PC-9 (cell line): Measurements from ENCODE around the gene GLB1L. TPM values are rescaled to one million over a fixed set of nuclear protein-coding genes. Genes with fewer than 3 reads are reported as not detected.

ENCODE experiments used
- BruUV-seq: library from RNA; stranded (reverse); fragments of 400-500 nt; replicated peaks from 2 replicates; lab custom pipeline; 2021; lab: Mats Ljungman, UMichigan
- CTCF ChIA-PET: fragments of 300-600 bp; sonication (Branson Sonifier 250); formaldehyde crosslinking; loops from one replicate; lab custom pipeline; 2022; ENCODE audit warnings: antibody characterized with exemption; lab: Charles Lee
- POLR2A ChIA-PET: fragments of 300-600 bp; sonication (Branson Sonifier 250); formaldehyde crosslinking; loops from one replicate; lab custom pipeline; 2022; ENCODE audit warnings: antibody characterized with exemption; ENCODE audit not compliant: unreplicated experiment; lab: Charles Lee
- DNase-seq, 2 experiments: peaks; one replicate each; pipeline versions ENCODE4 v3.0.0 to v3.0.0-alpha.2; 2015 to 2022; ENCODE audit warnings: mixed read lengths in 1 of 2
- H2AFZ ChIP-seq: fragments of 200-600 bp; sonication (generic); 2 replicates; pipeline ENCODE4 v1.8.1; 2017; ENCODE audit warnings: antibody characterized with exemption
- H3F3A ChIP-seq: fragments of 200-600 bp; sonication (generic); 2 replicates; pipeline ENCODE4 v1.8.1; 2017; ENCODE audit warnings: antibody characterized with exemption, mild to moderate bottlenecking, low read depth; ENCODE audit not compliant: insufficient read depth
- H3K27ac ChIP-seq: fragments of 200-600 bp; sonication (generic); 2 replicates; pipeline ENCODE4 v1.6.1; 2016; ENCODE audit warnings: mixed run types
- H3K27me3 ChIP-seq: fragments of 200-600 bp; sonication (generic); 2 replicates; pipeline ENCODE4 v1.6.1; 2016; ENCODE audit warnings: low read depth, mixed run types; ENCODE audit not compliant: insufficient read depth
- H3K36me3 ChIP-seq: fragments of 200-600 bp; sonication (generic); 2 replicates; pipeline ENCODE4 v1.6.1; 2016; ENCODE audit warnings: low read depth, mixed run types
- H3K4me1 ChIP-seq: fragments of 200-600 bp; sonication (generic); replicated peaks from 2 replicates; pipeline ENCODE4 v1.6.1; 2016; ENCODE audit warnings: mixed run types; ENCODE audit not compliant: insufficient read depth
- H3K4me2 ChIP-seq: fragments of 200-600 bp; sonication (generic); 2 replicates; pipeline ENCODE4 v1.6.1; 2017; ENCODE audit warnings: mixed run types
- H3K4me3 ChIP-seq: fragments of 200-600 bp; sonication (generic); 2 replicates; pipeline ENCODE4 v1.6.1; 2016; ENCODE audit warnings: mixed run types
- H3K79me2 ChIP-seq: fragments of 200-600 bp; sonication (generic); 2 replicates; pipeline ENCODE4 v1.6.1; 2017; ENCODE audit warnings: low read depth, mixed run types
- H3K9me2 ChIP-seq: fragments of 200-600 bp; sonication (generic); 2 replicates; pipeline ENCODE4 v1.8.1; 2017; ENCODE audit warnings: mild to moderate bottlenecking; ENCODE audit not compliant: insufficient read depth
- H3K9me3 ChIP-seq: fragments of 200-600 bp; sonication (generic); 2 replicates; pipeline ENCODE4 v1.8.1; 2016; ENCODE audit warnings: low read depth; ENCODE audit not compliant: insufficient read depth
- H4K20me1 ChIP-seq: fragments of 200-600 bp; sonication (generic); 2 replicates; pipeline ENCODE4 v1.8.1; 2017; ENCODE audit not compliant: insufficient read depth
- EZH2 ChIP-seq: fragments of 200-600 bp; sonication (generic); IDR thresholded peaks from 2 replicates; pipeline ENCODE4 v1.8.0; 2017; ENCODE audit warnings: antibody characterized with exemption, low read depth
- intact Hi-C: fragments of 100-400 bp; cut with micrococcal nuclease; formaldehyde crosslinking; loops from one replicate; pipeline ENCODE4 v1.10.0; 2022; ENCODE audit not compliant: unreplicated experiment
- total RNA-seq: library from RNA; stranded (reverse); gene quantifications from 2 replicates; pipeline ENCODE4 v1.2.3, GENCODE V29; 2021
- TF ChIP-seq, protein P1 (sequence below): fragments of 200-600 bp; sonication (generic); conservative IDR thresholded peaks from 2 replicates; pipeline ENCODE4 v1.6.1; 2017; ENCODE audit warnings: mixed run types, antibody characterized with exemption, mild to moderate bottlenecking, moderate library complexity

Gene GLB1L
- total RNA-seq, 1 experiment from 2014 or later = 10.8 TPM

DNA sequence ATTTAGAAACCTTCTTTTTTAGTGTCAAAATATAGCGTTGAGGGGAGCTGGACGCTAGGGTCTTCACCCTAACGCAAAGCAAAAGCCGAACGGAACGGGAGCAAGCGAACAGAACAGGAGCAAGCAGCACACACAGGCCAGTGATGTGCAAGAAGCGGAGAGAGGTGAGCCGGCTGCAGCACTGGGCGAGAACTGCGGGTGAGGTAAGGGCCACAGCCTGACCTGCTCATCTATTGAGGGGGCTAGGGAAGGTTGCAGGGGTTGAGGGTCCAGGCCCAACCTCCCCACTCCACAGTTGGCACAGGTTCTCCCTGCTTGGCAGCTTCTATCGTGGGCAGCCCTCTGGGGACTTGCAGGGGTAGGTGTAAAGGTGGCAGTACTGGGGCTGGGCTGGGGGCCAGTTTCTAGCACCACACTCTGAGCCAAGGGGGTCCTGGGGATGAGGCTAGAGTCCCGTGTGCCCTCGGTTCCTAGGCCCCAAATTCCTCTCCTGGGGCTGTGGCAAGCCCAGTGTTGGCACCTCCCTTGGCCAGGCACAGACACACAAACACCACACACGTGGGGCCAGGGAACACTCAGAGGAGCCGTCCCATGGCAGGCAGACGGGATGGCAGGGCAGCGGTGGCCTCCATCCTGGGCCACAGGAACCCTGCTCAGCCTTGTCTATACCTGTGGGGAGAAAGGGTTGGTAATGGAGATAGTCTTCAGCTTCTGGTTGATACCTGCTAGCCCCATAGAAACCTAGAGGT, 25.3 kb downstream of the GLB1L start:
- H3K36me3 ChIP-seq = no peaks in the 10 kb centered on the region
- no peak overlapping the region for H3K4me2 ChIP-seq
- no peak overlapping the region for H2AFZ ChIP-seq
- peaks cover 16% of the 10 kb centered on the region; the same call in 1 of the 2 replicates for H3F3A ChIP-seq
- BruUV-seq = no TSS peak
- H3K27me3 ChIP-seq = no peaks in the 10 kb centered on the region
- TF ChIP-seq EZH2 = no peak
- TF ChIP-seq, protein P1, sequence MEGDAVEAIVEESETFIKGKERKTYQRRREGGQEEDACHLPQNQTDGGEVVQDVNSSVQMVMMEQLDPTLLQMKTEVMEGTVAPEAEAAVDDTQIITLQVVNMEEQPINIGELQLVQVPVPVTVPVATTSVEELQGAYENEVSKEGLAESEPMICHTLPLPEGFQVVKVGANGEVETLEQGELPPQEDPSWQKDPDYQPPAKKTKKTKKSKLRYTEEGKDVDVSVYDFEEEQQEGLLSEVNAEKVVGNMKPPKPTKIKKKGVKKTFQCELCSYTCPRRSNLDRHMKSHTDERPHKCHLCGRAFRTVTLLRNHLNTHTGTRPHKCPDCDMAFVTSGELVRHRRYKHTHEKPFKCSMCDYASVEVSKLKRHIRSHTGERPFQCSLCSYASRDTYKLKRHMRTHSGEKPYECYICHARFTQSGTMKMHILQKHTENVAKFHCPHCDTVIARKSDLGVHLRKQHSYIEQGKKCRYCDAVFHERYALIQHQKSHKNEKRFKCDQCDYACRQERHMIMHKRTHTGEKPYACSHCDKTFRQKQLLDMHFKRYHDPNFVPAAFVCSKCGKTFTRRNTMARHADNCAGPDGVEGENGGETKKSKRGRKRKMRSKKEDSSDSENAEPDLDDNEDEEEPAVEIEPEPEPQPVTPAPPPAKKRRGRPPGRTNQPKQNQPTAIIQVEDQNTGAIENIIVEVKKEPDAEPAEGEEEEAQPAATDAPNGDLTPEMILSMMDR = no peak
- no peak overlapping the region for H3K4me3 ChIP-seq
- H4K20me1 ChIP-seq = no peaks in the 10 kb centered on the region
- H3K79me2 ChIP-seq = peaks cover 7% of the 10 kb centered on the region
- ChIA-PET POLR2A (no interaction called here), CTCF (no interaction called here)
- DNase-seq = no peak
- H3K27ac ChIP-seq = no peak overlapping the region
- H3K9me2 ChIP-seq = no peaks in the 10 kb centered on the region
- H3K9me3 ChIP-seq = no peaks in the 10 kb centered on the region
- peaks cover 13% of the 10 kb centered on the region for H3K4me1 ChIP-seq
- intact Hi-C loops = loop anchor here (1.0 to 2.0 kb wide), 2 partner anchors 9 to 59 kb away; partner anchors contain the start of genes ANKZF1, ATG9A and NHEJ1

DNA sequence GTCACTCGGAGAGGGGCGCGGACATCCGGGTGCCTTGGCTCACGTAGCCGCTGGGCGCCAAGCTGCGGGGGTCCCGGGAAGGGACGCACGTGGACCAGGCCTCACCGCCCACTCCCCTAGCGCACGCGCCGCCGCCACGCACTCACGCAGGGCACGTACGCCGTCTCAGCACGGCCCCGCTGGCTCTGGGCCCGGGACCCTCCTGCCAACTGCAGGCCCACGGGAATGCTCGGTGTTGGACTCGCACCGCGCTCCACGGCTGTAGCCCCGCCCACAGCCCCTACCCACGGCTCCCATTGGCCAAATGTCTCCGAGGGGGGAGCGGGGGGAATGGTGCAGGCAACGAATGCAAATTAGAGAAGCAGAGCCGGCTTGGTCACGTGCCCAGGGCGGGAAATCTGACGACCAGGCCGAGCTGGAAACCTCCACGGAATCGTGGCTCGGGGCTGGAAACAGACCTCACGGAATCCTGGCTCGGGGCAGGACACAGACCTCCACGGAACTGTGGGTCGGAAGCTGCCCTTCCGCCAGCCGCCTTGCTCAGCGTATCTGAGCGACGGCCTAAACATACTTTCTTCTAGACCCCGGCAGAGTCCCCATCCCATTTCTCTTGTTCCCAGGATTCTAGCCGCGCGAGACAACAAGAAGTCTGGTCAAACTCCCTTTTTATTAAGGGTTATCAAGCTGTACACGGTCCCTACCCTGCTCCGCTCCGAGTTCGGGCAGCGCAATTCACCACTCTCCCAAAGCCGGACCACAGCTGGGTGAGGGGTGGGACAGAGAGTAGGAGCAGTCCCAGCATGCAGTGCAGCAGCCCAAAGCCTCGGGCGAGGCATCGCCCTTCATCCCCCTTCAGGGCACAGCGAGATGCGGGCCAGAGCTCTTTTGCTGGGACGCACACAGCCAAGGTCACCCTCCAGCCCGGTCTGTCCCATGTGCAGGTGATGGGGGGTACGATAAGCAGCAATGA, 26.2 kb downstream of the GLB1L start, which contains the start of gene ABCB6:
TSS of gene ABCB6 (minus strand) at position 227 of the 970 bp plus-strand sequence. CDS start 285 bp downstream, outside the sequence.
- ChIA-PET POLR2A (interaction anchor here (0.6 to 0.7 kb wide), 5 partner anchors 21 to 188 kb away, joined by 3 to 12 read pairs (median 4); no protein-coding TSS in a partner anchor), CTCF (interaction anchor here (0.7 kb wide), 1 partner anchor 42 kb away, joined by 5 read pairs; the partner anchor contains the start of gene CNPPD1)
- peak within 1 kb of the TSS; percentile 91 for H3K4me2 ChIP-seq
- DNase-seq = peak; percentile 67 to 91
- no peaks in the 10 kb centered on the region for H3K9me3 ChIP-seq
- no TSS peak for BruUV-seq
- peaks cover 7% of the 10 kb centered on the region for H3K79me2 ChIP-seq
- peaks cover 13% of the 10 kb centered on the region for H3K4me1 ChIP-seq
- peak within 1 kb of the TSS; percentile 64 for H3K4me3 ChIP-seq
- TF ChIP-seq EZH2 = no peak
- TF ChIP-seq, protein P1 = no peak
- no peaks in the 10 kb centered on the region for H3K36me3 ChIP-seq
- no peaks in the 10 kb centered on the region for H4K20me1 ChIP-seq
- intact Hi-C loops = loop anchor here (1.0 to 2.0 kb wide), 6 partner anchors 10 to 75 kb away; partner anchors contain the start of genes ANKZF1, ATG9A, DNAJB2 and NHEJ1
- no peaks in the 10 kb centered on the region for H3K27me3 ChIP-seq
- peak within 1 kb of the TSS; percentile 75 for H2AFZ ChIP-seq
- no peaks in the 10 kb centered on the region for H3K9me2 ChIP-seq
- H3K27ac ChIP-seq = peak within 1 kb of the TSS; percentile 90
- peaks cover 16% of the 10 kb centered on the region; the same call in 1 of the 2 replicates for H3F3A ChIP-seq
